Measurements from ENCODE around the gene RALGPS1.

RALGPS1 gene

GRCh38 chr9:127175319-127175715, 260.7 kb downstream of the RALGPS1 start:
- DNase-seq (ENCODE audit: low read depth) = no peak

GRCh38 chr9:127175764-127176163, 261.2 kb downstream of the RALGPS1 start:
- no peak for DNase-seq (ENCODE audit: low read depth)

GRCh38 chr9:127176631-127177030, 262.0 kb downstream of the RALGPS1 start:
- DNase-seq (ENCODE audit: low read depth) = no peak

GRCh38 chr9:127177231-127177630, 262.6 kb downstream of the RALGPS1 start:
- DNase-seq (ENCODE audit: low read depth) = no peak

- no peak for DNase-seq (ENCODE audit: low read depth)
Observed at GRCh38 chr9:127177665-127178265, 263.2 kb downstream of the RALGPS1 start.

- DNase-seq (ENCODE audit: low read depth) = no peak
Observed at GRCh38 chr9:127178686-127179632, 264.4 kb downstream of the RALGPS1 start.

GRCh38 chr9:127179633-127180441, 265.3 kb downstream of the RALGPS1 start:
- no peak for DNase-seq (ENCODE audit: low read depth)

- DNase-seq (ENCODE audit: low read depth) = no peak
Observed at GRCh38 chr9:127180457-127181314, 266.1 kb downstream of the RALGPS1 start.

GRCh38 chr9:127181315-127181580, 266.7 kb downstream of the RALGPS1 start:
- no peak for DNase-seq (ENCODE audit: low read depth)

- DNase-seq (ENCODE audit: low read depth) = no peak
Observed at GRCh38 chr9:127181595-127182190, 267.1 kb downstream of the RALGPS1 start.

- DNase-seq (ENCODE audit: low read depth) = no peak
Observed at GRCh38 chr9:127182901-127183746, 268.5 kb downstream of the RALGPS1 start.

- DNase-seq (ENCODE audit: low read depth) = no peak
Observed at GRCh38 chr9:127183814-127184582, 269.4 kb downstream of the RALGPS1 start.

- no peak for DNase-seq (ENCODE audit: low read depth)
Observed at GRCh38 chr9:127184641-127185040, 270.1 kb downstream of the RALGPS1 start.

GRCh38 chr9:127185181-127185580, 270.6 kb downstream of the RALGPS1 start:
- DNase-seq (ENCODE audit: low read depth) = no peak

- DNase-seq (ENCODE audit: low read depth) = no peak
Observed at GRCh38 chr9:127185931-127186781, 271.6 kb downstream of the RALGPS1 start.

- DNase-seq (ENCODE audit: low read depth) = no peak
Observed at GRCh38 chr9:127186806-127187205, 272.2 kb downstream of the RALGPS1 start.

- DNase-seq (ENCODE audit: low read depth) = no peak
Observed at GRCh38 chr9:127187231-127187956, 272.8 kb downstream of the RALGPS1 start.

- DNase-seq (ENCODE audit: low read depth) = no peak
Observed at GRCh38 chr9:127188396-127188795, 273.8 kb downstream of the RALGPS1 start.

All from stimulated activated CD8-positive, alpha-beta memory T cell treated with anti-CD3 and anti-CD28 coated beads, Interleukin-15, amount 100 ng/mL, for 1 hour (primary cell).